GM18507 (cell line): ENCODE data around the gene MARVELD2.
"Not testable (repeated sequence)": the region's sequence is repeated elsewhere in the genome, so short reads cannot be mapped to it uniquely, and the experiment has no call there.

Source experiments
- DNase-seq: peaks from one replicate; pipeline ENCODE4 v3.0.0; 2011; ENCODE audit warnings: low read depth; ENCODE audit not compliant: insufficient read length; ENCODE audit errors: extremely low spot score
- FAIRE-seq: peaks from 2 replicates; lab custom pipeline; 2011; peaks lifted over from hg19 to GRCh38; lab: Jason Lieb, UNC

MARVELD2 gene, protein sequence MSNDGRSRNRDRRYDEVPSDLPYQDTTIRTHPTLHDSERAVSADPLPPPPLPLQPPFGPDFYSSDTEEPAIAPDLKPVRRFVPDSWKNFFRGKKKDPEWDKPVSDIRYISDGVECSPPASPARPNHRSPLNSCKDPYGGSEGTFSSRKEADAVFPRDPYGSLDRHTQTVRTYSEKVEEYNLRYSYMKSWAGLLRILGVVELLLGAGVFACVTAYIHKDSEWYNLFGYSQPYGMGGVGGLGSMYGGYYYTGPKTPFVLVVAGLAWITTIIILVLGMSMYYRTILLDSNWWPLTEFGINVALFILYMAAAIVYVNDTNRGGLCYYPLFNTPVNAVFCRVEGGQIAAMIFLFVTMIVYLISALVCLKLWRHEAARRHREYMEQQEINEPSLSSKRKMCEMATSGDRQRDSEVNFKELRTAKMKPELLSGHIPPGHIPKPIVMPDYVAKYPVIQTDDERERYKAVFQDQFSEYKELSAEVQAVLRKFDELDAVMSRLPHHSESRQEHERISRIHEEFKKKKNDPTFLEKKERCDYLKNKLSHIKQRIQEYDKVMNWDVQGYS

GRCh38 chr5:69414885-69415583 is at the start of gene MARVELD2:
MARVELD2 (plus strand) TSS chr5:69415116; CDS start chr5:69419386, 4,270 bp downstream.
- peak; percentile 67 for FAIRE-seq
- DNase-seq = peak; percentile 8

- DNase-seq (no peak), FAIRE-seq (no peak)
Measured at GRCh38 chr5:69367697-69368279, 47.1 kb upstream of the MARVELD2 start.

- FAIRE-seq = no peak
- DNase-seq = peak; percentile 22
Measured at GRCh38 chr5:69368458-69369339, 46.2 kb upstream of the MARVELD2 start.

DNA sequence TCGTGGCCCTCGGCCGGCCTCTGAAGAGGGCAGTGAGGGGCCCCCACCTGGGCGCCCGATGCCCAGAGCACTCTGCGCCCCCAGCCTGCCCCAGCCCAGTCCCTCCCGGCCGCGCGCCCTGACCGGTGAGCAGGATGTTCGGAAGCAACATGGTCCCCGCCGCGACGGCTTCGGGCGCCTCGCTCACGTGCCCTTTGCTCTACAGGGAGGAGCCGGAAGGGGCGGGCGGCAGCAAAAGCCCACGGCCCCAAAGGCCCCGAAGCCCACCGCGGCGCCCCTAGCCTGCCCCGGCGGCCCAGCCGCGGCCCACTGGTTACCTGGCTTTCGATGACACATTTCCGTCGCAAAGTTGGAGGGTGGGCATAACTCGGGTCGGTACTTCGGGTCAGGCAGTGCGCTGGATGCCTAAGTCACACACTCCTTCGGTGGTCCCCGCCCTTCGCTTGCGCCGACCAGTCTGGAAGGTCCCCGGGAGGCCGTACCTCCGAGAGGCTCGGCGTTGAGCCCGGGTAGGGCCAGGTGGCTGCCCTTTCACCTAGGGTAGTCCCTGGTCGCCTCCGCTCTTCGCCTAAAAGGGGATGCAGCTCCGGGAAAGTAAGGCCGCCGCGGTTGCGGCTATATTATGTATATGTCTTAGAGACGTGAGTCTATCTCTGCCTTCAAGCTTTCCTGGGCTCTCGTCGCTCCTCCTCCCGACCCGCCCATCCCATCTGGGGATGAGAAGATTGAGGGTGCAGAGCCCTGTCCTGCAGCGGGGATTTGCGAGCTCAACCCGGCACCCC is 45.4 kb upstream of the MARVELD2 start, which contains the start of the genes AK6, RAD17 and TAF9:
TSS of gene AK6 (minus strand) at position 181 of the 782 bp plus-strand sequence. CDS start at position 151, 30 bp downstream.
TSS of gene RAD17 (plus strand) at position 479 of the 782 bp plus-strand sequence. CDS start 2,391 bp downstream, outside the sequence.
TSS of gene TAF9 (minus strand) at position 181 of the 782 bp plus-strand sequence. CDS start 3,783 bp downstream, outside the sequence.
- DNase-seq = peak; percentile 79
- FAIRE-seq = peak; percentile 93

DNA sequence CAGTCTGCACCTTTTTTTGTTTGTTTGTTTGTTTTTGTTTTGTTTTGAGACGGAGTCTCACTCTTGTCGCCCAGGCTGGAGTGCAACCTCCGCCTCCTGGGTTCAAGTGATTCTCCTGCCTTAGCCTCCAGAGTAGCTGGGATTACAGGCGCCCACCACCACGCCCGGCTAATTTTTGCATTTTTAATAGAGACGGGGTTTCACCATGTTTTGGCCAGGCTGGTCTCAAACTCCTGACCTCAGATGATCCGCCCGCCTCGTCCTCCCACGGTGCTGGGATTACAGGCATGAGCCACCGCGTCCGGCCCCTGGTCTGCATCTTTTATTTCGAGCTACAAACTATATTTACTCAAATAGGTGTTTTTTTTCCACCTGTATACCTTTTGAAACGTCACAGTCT is 44.6 kb upstream of the MARVELD2 start:
- DNase-seq, FAIRE-seq: not testable (repeated sequence)

- FAIRE-seq (no peak), DNase-seq (no peak)
Measured at GRCh38 chr5:69372394-69372793, 42.5 kb upstream of the MARVELD2 start.

- DNase-seq = no peak
- FAIRE-seq = peak; percentile 86
Measured at GRCh38 chr5:69374911-69375446, 39.9 kb upstream of the MARVELD2 start.

DNA sequence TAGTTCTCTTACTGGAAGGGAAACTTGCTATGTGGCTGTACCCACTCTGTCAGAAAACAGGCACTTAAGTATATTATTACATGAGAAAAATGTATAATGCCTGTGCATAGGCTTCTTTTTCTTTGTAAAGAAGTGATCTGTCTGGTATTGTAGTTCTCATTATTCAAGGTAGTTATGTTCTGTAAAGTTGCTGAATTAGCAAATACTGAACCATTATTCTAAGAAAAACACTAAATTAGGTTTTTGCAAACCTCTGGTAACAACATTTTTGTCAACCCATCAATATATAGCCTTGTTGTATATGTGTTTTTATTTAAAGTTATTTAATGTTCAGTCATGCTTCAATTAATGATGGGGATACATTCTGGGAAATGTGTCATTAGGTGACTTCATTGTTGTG is 36.5 kb upstream of the MARVELD2 start:
- FAIRE-seq (no peak), DNase-seq (no peak)

- DNase-seq (no peak), FAIRE-seq (no peak)
Measured at GRCh38 chr5:69404659-69405330, 10.1 kb upstream of the MARVELD2 start.

GRCh38 chr5:69415584-69415958 is 655 bp downstream of the MARVELD2 start:
- FAIRE-seq (no peak), DNase-seq (no peak)

DNA sequence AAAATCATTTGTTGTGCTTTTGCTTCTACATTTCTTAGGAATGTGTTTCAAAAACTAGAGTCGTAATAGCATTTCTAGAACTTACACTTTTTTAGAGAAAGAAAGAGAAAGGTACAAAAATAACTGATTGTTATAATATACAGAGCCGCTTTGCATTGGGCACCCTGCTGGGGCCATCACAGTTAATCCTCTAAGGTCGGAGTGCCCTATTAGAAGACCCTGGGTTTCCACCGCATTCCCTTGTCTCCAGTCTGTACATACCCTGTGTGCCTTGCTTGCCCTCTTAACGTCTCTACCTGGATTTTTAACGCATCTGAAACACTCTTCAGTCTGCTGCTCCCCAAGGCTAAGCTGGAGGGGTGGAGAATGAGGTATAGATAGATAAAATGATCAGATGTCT is 1.3 kb downstream of the MARVELD2 start:
- FAIRE-seq (no peak), DNase-seq (no peak)

DNA sequence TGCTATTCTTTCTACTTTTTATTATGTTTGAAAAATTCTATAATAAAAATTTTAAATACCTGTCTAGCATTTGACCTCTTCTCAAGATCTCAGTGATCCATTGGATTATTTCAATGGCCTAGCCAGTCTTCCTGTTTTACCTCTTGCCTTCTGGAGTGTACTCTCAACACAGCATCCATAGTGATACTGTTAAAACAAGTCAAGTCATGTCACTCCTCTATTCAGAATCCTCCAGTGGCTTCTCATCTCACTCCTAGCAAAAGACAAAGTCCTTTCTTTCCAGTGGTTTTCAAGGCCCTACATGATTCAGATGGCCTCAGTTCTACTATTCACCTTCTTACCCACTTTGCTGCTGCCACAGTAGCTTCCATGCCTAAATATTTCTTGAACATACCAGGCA is 1.8 kb downstream of the MARVELD2 start:
- no peak for DNase-seq
- no peak for FAIRE-seq

DNA sequence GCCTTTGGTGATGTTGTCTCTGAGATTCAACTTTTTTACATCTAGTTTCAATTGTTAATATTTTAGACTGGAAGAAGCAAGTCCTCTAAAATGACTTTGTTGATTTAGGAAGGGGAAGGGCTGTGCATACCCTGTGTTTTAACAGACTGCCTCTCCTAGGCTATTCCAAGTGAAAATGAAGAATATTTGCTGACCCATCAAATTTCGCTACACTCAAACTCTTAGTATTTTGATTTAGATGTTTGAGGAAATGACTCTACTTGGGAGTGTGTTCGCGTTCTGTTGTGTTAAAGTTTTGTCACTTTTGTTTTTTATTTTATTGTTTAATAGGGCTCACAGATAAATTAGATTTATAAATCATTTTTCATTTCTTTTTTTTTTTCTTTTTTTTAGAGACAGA is 3.6 kb downstream of the MARVELD2 start:
- FAIRE-seq (no peak), DNase-seq (no peak)

GRCh38 chr5:69431424-69432303 is 16.7 kb downstream of the MARVELD2 start:
- DNase-seq (no peak), FAIRE-seq (no peak)

- DNase-seq (peak; percentile 18), FAIRE-seq (peak; percentile 83)
Measured at GRCh38 chr5:69432412-69433206, 17.7 kb downstream of the MARVELD2 start.
